Aorta (tissue), 5 donors: ENCODE results near the gene PLCB1. TPM values are rescaled to one million over a fixed set of nuclear protein-coding genes. Genes with fewer than 3 reads are reported as not detected.

Source experiments
- ATAC-seq: fragments of 200-7000 bp; cut with Tn5 transposase; one replicate; pipeline ENCODE4 v1.9.1; 2022; ENCODE audit warnings: moderate library complexity; ENCODE audit not compliant: low FRiP score
- DNase-seq, 2 donors: peaks; one replicate each; pipeline ENCODE4 v3.0.0-alpha.2; 2020
- H3K27ac ChIP-seq, 2 donors: one replicate each; pipeline ENCODE4 v1.5.1; 2013; ENCODE audit warnings: low read length in 2 of 2, mild to moderate bottlenecking in 2 of 2, moderate library complexity in 2 of 2, control low read depth in 1 of 2, inconsistent platforms in 1 of 2, low read depth in 1 of 2
- H3K27me3 ChIP-seq, 2 donors: one replicate each; pipeline ENCODE4 v1.6.1; 2013; ENCODE audit warnings: control low read depth in 1 of 2, low read length in 1 of 2, mild to moderate bottlenecking in 1 of 2, moderate library complexity in 1 of 2; ENCODE audit not compliant: insufficient read depth in 2 of 2, control insufficient read depth in 1 of 2
- H3K36me3 ChIP-seq, 2 donors: one replicate each; pipeline ENCODE4 v1.6.1; 2013; ENCODE audit warnings: control low read depth in 1 of 2, low read length in 1 of 2, mild to moderate bottlenecking in 1 of 2; ENCODE audit not compliant: insufficient read depth in 2 of 2, control insufficient read depth in 1 of 2
- H3K4me1 ChIP-seq, 2 donors: one replicate each; pipeline ENCODE4 v1.6.1; 2013; ENCODE audit warnings: low read length in 2 of 2, control low read depth in 1 of 2, mild to moderate bottlenecking in 1 of 2, moderate library complexity in 1 of 2; ENCODE audit not compliant: insufficient read depth in 2 of 2, control insufficient read depth in 1 of 2
- H3K4me3 ChIP-seq, 2 donors: one replicate each; pipeline ENCODE4 v1.5.1; 2013; ENCODE audit warnings: low read length in 2 of 2, control low read depth in 1 of 2, mild to moderate bottlenecking in 1 of 2
- H3K9me3 ChIP-seq: one replicate; pipeline ENCODE4 v1.6.1; 2013; ENCODE audit warnings: mild to moderate bottlenecking, low read length; ENCODE audit not compliant: control insufficient read depth
- WGBS, 2 donors: extraction: QIAGEN DNeasy Blood & Tissue Kit; methylation state at CpG; one replicate each; pipeline ENCODE4 v1.1.7; 2013; 5-methylcytosine and 5-hydroxymethylcytosine counted together
- intact Hi-C, 2 donors: fragments of 100-400 bp; cut with DNase I; formaldehyde crosslinking; loops; one replicate each; pipeline versions ENCODE4 v1.14.2 to v1.15.0; 2022
- polyA plus RNA-seq, 2 donors: library from polyadenylated mRNA; stranded (reverse); fragments of 200-250 nt; gene quantifications; one replicate each; pipeline ENCODE4 v1.2.3, GENCODE V29; 2013
- total RNA-seq, 2 donors: library from RNA; stranded (reverse); fragmentation: NEBNext Ultra II Directional; extraction: Animal tissue kit (Norgen Biotek cat#: 25700); gene quantifications; one replicate each; pipeline ENCODE4 v1.2.1, GENCODE V29; 2021
- donor health status: healthy with polysubstance abuse.
- donor health status: Bipolar disorder and iron deficiency.
- donor health status: DM: no; HTN: no; CAD: no.
- donor health status: DM: no; HTN: no; CAD: no.
- donor health status: DM: yes; HTN: yes; CAD: no.

PLCB1 gene
- total and polyA plus RNA-seq, 4 donors = 1.4 to 35.0 (median 6.6) TPM

DNA sequence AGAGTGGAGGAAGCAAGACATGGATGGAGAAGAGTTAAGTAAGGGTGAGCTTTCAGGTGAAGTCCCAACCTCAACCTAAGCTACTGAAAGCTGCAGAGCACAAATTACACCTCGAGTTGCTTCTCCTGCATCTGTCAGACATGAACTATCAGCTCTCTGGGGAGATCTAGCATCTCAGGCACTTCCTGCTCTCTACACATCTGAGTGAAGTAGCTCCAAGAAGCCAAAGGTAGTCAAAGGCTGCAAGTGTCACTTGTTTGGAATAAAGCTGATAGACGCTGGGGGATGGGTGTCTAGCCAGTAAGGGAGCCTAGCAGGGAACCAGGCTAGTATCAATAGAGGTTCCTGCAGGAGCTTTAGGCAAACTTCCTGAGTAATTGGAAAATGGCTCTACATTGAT lies 228.0 kb downstream of the PLCB1 start:
- no peak overlapping the region for H3K4me3 ChIP-seq
- no peaks in the 10 kb centered on the region for H3K27me3 ChIP-seq
- H3K27ac ChIP-seq = no peak overlapping the region
- H3K9me3 ChIP-seq = no peaks in the 10 kb centered on the region
- intact Hi-C loops = no loop called here
- DNase-seq (no peak), ATAC-seq (no peak)
- H3K4me1 ChIP-seq = no peaks in the 10 kb centered on the region
- WGBS, 2 donors = 43 to 45% methylated on average over 2 of the region's 2 CpGs
- H3K36me3 ChIP-seq = no peaks in the 10 kb centered on the region

DNA sequence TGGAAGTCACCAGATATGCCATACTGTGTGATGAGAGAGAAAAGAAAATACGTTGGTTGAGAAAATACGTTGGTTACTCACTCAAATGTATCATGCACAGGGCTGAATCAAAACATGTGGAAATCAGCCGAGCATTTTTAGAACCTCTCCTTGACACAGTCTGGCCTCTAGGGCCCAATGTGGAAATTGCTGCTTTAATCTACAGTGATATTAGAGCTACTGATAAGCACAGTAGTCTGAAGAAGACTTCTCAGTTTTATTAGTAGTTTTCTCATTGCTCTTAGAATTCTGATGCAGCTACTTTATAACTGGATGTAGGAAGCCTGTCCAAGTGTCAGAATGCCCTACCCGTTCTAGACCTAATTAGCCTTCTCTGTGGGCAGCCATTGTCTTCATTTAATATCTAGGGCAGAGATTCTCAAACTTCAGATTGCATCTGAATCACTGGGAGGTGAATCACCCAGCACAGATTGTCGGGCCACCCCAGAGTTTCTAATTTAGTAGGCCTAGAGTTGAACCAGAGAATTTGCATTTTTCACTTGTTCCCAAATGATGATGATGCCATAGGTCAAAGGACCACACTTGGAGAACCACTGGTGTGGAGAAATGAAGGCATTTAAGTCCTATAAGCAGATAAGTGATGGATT lies 229.1 kb downstream of the PLCB1 start:
- no peak for ATAC-seq
- DNase-seq = no peak
- no peak overlapping the region for H3K27ac ChIP-seq
- 79 to 83% methylated on average over 5 of the region's 5 CpGs for WGBS, 2 donors
- no peaks in the 10 kb centered on the region for H3K36me3 ChIP-seq
- no peak overlapping the region for H3K4me3 ChIP-seq
- H3K9me3 ChIP-seq = no peaks in the 10 kb centered on the region
- intact Hi-C loops = no loop called here
- no peaks in the 10 kb centered on the region for H3K27me3 ChIP-seq
- H3K4me1 ChIP-seq = no peaks in the 10 kb centered on the region

DNA sequence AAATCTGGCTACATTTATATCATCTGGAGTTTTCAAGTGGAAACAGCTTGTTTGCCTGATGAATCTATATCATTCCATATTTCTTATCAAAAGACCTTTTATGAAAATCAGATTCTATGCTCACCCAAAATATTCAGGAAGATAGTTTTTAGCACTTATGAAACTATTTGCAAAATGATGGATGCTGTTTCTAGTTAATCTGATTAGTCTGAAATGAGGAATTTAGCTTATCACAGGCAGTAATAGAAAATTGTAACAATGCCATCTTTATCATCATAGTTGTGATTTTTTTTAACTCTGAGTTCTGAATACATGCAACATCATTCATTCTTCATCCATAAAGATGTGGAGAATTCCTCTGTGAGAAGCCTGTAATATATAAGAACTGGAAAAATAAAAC lies 229.7 kb downstream of the PLCB1 start:
- intact Hi-C loops = no loop called here
- Histone ChIP-seq H3K27me3 (no peaks in the 10 kb centered on the region), H3K9me3 (no peaks in the 10 kb centered on the region), H3K27ac (no peak overlapping the region), H3K4me3 (no peak overlapping the region), H3K36me3 (no peaks in the 10 kb centered on the region), H3K4me1 (no peaks in the 10 kb centered on the region)
- DNase-seq (no peak), ATAC-seq (no peak)

DNA sequence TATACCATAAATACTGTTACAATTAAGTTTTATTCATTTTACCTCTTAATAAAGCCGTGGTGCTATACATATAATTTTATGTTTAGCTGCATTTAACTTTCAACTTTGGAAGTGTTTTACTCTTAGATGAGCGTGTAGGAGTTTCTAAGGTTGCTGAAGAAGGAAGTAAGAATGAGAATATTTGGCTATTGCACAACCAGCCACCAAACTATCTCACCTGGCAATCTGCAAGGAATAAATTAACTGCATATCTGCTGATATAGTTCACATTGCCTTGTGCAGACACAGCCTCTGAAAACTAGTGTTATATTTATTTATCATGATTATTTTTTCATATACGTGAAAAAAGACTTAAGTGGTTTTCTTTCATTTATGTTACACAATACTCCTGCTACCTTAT lies 230.4 kb downstream of the PLCB1 start:
- H3K9me3 ChIP-seq = no peaks in the 10 kb centered on the region
- no peak overlapping the region for H3K27ac ChIP-seq
- DNase-seq (no peak), ATAC-seq (no peak)
- H3K4me1 ChIP-seq = no peaks in the 10 kb centered on the region
- WGBS, 2 donors = 90 to 92% methylated on average over 3 of the region's 3 CpGs
- H3K4me3 ChIP-seq = no peak overlapping the region
- H3K27me3 ChIP-seq = no peaks in the 10 kb centered on the region
- intact Hi-C loops = no loop called here
- no peaks in the 10 kb centered on the region for H3K36me3 ChIP-seq

DNA sequence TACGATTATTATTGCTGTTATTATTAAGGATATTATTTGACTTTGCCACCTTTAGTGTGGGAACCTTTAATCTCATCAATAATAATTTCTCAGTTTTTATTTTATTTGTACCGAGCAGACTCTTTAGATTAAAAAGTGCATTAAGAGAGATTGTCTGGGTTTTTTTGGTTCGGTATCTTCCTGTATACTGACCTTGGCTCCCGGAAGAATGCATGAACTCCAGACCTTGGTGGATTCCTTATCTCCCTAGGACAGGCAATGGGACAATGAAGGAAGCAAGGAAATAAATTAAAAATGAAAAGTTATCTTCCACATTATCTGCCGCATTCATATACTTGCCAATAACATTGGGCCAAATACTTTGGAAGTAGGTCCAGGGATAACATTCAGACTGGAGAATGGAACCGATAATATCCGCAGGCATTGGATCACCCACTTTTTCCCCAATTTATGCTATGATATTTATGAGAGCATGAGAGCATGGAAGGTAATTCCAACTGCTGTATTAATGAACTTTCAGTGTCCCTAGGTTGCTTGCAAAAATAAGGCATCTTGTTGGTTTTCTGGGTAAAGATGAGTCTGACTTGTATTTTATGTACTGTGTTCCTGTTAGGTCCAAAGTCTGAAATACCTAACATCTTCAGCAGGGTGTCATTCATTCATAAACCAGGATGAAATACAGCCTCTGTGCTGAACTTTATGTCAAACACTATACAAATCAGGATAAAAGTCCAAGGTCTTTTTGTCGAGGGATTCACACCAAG lies 232.1 kb downstream of the PLCB1 start:
- intact Hi-C loops = no loop called here

DNA sequence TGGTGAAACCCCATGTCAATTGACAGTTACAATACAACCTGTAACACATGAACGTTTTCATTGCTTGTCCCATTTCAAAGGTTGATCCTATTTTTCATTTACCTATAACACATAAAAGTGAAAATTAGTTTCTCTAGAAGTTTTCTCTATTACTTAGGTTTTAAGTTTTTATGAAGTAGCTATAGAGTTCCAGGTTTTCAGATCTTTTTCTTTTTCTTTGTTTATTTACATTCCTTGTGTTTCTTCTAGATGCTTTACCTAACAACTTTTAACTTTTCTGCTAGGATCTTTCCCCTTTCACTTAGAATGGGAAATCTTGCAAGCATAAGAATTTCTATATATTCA lies 232.6 kb downstream of the PLCB1 start:
- Histone ChIP-seq H3K27ac (no peak overlapping the region), H3K36me3 (no peaks in the 10 kb centered on the region), H3K27me3 (no peaks in the 10 kb centered on the region), H3K9me3 (no peaks in the 10 kb centered on the region), H3K4me3 (no peak overlapping the region), H3K4me1 (no peaks in the 10 kb centered on the region)
- WGBS, 2 donors = 65 to 68% methylated on average over 1 of the region's 1 CpG
- ATAC-seq = no peak
- intact Hi-C loops = no loop called here
- no peak for DNase-seq

More for the DNA sequence above, 232.1 kb downstream of the PLCB1 start:
- no peak overlapping the region for H3K27ac ChIP-seq
- no peaks in the 10 kb centered on the region for H3K4me1 ChIP-seq
- WGBS, 2 donors = 87 to 88% methylated on average over 8 of the region's 8 CpGs
- no peak for ATAC-seq
- H3K9me3 ChIP-seq = no peaks in the 10 kb centered on the region
- no peak for DNase-seq
- no peaks in the 10 kb centered on the region for H3K27me3 ChIP-seq
- H3K4me3 ChIP-seq = no peak overlapping the region
- H3K36me3 ChIP-seq = no peaks in the 10 kb centered on the region

DNA sequence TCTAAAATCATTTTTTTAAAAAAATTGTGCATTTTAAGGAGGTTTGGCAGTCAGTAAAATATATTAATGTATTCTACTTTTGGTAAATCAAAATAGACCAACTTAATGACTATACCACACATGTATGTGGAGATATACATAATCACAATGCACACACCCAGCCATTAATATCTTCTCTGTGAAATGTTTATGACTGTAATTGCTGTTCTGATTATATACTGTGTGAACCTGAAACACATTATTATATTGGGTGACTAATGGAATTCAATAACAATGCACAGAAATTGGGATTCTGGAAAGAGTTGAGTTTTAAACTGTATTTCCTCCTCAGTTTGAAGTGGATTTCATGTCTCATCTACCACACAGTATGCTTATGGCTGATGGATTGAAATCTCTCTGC lies 233.6 kb downstream of the PLCB1 start:
- Histone ChIP-seq H3K36me3 (no peaks in the 10 kb centered on the region), H3K27ac (no peak overlapping the region), H3K4me1 (no peaks in the 10 kb centered on the region), H3K9me3 (no peaks in the 10 kb centered on the region), H3K27me3 (no peaks in the 10 kb centered on the region), H3K4me3 (no peak overlapping the region)
- ATAC-seq = no peak
- DNase-seq = no peak
- intact Hi-C loops = no loop called here

DNA sequence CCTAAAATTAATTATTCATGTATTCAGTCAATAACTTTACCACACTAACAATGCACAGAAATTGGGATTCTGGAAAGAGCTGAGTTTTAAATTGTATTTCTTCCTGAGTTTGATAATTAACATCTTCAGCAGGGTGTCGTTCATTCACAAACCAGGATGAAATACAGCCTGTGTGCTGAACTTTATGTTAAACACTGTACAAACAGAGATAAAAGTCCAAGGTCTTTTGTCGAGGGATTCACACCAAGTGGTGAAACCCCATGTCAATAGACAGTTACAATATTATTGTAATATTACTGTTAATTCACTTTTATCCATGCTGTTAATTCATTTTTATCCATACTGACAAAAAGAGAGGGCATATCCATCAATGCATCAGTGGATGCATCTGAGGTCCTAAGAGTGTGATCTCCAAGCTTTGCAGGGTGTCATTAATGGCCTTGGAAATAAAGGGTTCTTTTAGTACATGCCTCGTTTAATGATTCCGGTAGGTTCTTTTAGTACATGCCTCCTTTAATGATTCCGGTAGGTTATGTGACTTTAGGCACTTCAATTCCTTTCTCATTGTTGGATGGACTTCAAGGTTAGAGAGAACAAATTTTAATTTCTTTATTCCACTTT lies 234.3 kb downstream of the PLCB1 start:
- WGBS, 2 donors = 73 to 91% methylated on average over 5 of the region's 5 CpGs
- intact Hi-C loops = no loop called here

DNA sequence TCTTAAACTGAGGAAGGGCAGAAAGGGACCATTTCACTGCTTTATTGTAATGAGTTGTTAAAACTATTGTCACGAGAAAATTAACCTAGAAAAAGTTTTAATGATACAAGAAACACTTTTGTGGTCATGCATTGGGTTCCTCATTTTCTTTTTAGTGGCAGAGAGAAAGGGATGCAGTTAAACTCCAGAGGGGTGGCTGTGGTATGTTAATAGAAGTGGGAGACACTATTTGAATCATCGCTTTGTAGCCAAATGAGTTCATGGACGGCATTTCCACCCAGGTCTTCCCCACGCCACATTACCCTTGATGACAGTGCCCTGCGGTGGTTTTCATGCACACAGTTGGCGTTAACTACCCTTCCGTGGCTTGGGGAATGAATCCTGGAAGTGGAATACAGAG lies 235.6 kb downstream of the PLCB1 start:
- H3K4me1 ChIP-seq = no peaks in the 10 kb centered on the region
- no peak for DNase-seq
- no peaks in the 10 kb centered on the region for H3K27me3 ChIP-seq
- ATAC-seq = no peak
- no peaks in the 10 kb centered on the region for H3K9me3 ChIP-seq
- 91 to 92% methylated on average over 7 of the region's 7 CpGs for WGBS, 2 donors
- intact Hi-C loops = no loop called here
- no peaks in the 10 kb centered on the region for H3K36me3 ChIP-seq
- H3K4me3 ChIP-seq = no peak overlapping the region
- no peak overlapping the region for H3K27ac ChIP-seq

More for the DNA sequence above, 234.3 kb downstream of the PLCB1 start:
- Histone ChIP-seq H3K9me3 (no peaks in the 10 kb centered on the region), H3K27me3 (no peaks in the 10 kb centered on the region), H3K4me3 (no peak overlapping the region), H3K36me3 (no peaks in the 10 kb centered on the region), H3K27ac (no peak overlapping the region), H3K4me1 (no peaks in the 10 kb centered on the region)
- no peak for DNase-seq
- no peak for ATAC-seq
